GM21381 (cell line): ENCODE measurements around the gene SLC25A41.
A peak's percentile ranks its signal among the peaks of the same experiment; 100 is the strongest.

Experiments used
- ATAC-seq: cut with Tn5 transposase; IDR thresholded peaks from one replicate; pipeline ENCODE4 v1.9.1; 2021; ENCODE audit warnings: mild to moderate bottlenecking, moderate library complexity; ENCODE audit not compliant: unreplicated experiment

SLC25A41 gene

DNA sequence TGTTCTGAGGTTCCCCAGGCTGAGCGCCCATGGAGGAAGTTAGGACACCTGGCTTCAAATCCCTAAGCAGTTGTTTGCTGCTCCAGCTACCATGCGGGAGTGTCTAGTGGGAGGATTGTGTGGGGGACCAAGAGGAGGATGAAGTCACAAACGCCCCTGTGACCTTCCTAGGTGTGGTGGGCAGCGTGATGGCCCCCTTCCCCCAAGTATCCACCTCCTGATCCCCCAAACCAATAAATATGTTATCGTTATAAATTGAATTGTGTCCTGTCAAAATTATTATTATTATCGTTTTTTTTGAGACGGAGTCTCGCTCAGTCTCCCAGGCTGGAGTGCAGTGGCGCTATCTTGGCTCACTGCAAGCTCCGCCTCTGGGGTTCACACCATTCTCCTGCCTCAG lies at the start of gene SLC25A41:
TSS of gene SLC25A41 (minus strand) at position 101 of the 400 bp plus-strand sequence. CDS start at position 31, 70 bp downstream.
- no peak for ATAC-seq

DNA sequence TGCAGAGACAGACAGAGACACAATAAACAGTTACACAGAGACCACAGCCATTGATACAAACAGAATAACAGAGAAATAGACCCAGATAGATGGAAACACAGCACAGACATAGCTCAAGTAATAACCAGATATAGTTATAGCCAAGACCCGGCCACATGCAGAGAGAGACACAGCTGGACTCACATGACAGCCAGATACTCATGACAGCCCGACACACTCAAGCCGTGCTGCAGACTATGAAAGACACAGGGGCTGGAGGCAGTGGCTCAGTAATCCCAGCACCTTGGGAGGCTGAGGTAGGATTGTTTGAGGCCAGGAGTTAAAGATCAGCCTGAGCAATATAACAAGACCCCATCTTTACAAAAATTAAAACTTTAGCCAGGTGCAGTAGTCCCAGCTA lies 49.7 kb upstream of the SLC25A41 start:
- no peak for ATAC-seq

DNA sequence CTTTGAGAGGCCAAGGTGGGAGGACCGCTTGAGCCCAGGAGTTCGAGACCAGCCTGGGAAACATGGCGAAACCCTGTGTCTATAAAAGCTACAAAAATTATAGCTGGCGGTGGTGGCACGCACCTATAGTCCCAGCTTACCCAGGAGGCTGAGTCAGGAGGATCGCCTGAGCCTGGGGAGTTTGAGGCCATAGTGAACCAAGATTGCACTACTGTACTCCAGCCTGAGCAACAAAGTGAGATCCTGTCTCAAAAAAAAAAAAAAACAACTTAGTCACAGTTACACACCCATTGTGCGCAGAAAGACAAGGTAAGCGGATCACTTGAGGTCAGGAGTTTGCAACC lies 48.8 kb upstream of the SLC25A41 start:
- no peak for ATAC-seq

DNA sequence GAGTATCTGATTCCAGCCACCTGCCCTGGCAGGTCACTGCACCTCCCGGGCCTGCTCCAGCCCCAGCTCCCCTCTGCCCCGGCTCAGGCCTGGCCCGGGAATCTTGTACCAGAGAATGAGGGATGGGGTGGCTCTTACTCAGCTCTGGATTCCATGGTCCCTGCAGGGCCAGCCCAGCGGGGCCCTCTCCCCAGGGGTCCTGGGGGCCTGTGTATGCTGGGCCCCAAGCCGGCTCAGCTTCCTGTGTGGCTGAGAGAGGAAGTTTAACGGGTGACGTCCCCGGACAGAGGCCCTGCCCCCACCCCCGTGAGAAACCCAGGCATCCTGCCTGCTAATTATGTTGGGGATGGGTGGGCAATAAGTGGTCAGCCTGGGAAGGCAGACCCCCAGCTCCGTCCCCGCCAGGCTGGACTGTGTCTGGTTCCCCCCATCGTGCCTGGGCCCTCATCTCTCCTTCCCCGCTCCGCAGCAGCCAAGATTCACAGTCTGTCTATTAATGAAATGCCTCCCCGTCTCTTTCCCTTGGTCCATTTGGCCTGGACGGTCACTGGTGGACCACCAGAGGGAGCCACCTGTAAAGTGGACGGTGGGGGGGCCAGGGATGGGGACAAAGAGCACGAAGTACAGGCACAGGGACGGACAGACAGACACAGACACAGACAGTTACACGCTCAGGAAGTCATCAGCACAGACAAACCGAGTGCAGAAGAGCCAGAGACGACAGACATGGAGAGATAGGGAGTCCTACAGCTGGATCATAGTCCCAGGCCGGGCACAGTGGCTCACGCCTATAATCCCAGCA lies 48.2 kb upstream of the SLC25A41 start, which contains the start of gene DENND1C:
TSS of gene DENND1C (minus strand) at position 247 of the 802 bp plus-strand sequence. CDS start at position 155, 92 bp downstream.
- peak; percentile 65 for ATAC-seq

DNA sequence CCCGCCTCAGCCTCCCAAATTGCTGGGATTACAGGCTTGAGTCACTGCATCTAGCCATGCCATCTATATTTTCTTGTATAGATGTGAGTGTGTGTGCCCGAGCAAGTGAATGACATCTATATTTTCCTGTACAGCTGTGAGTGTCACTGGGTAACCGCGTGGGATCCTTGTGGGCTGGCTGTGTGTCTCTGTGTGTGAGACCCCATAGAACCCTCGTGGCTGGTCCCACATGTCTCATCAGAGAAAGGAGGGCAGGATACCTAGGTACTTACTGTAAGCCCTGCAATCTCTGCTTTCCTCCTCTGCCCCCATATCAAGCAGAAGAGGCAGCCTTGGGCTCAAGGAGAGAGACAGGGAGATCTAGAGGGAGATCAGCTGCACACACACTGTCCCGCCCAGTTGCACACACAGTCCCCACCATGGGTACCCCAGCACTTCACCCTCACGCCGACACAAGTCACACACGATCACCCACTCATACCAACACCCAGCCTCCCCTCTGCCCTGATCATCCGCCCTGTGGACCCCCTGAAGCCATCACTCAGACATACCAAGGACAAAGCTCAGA lies 47.4 kb upstream of the SLC25A41 start:
- ATAC-seq: peak; percentile 5

DNA sequence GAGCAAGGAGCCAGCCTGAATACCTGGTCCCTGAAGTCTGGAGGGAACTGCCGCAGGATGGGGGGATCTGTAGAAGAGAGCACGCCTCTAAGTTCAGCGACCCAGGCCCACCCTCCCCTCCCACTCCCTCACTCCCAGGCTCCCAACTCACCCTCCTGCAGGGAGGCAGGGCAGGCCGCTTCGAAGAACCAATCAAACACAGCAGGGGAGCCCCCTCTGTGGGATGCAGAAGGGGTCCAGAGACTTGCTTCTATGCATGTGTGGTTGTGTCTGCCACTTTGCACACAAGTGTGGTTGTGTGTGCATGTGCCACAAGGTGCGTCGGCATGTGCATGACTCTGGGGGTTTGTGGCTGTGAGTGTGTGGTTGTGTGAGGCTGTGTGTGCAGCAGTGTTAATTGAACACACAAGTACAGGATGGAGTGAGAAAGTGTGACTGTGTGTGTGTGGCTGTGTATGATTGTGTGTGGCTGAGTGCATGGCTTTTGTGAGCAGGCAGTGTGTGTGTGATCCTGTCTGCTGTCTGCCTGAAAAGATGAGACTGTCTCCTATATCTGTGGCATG lies 46.4 kb upstream of the SLC25A41 start:
- ATAC-seq: no peak

DNA sequence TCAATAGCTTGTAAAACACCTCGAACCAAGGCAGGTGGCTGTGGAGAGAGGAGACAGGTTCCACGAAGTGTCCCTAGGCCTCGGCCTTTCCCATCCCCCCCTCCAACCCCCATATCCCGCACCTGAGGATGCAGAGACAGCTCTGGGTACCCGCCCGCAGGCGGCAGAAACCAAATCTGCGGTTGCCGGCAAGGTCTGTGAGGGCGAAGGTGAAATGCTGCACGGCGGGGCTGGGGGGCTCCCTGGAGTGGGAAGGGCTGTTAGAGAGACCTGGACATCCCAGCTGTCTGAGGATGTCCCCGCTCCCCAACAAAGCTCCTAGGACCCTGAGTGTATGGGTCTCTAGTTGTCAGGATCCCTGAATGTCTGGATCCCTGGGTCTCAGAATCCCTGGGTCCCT lies 45.3 kb upstream of the SLC25A41 start:
- no peak for ATAC-seq

DNA sequence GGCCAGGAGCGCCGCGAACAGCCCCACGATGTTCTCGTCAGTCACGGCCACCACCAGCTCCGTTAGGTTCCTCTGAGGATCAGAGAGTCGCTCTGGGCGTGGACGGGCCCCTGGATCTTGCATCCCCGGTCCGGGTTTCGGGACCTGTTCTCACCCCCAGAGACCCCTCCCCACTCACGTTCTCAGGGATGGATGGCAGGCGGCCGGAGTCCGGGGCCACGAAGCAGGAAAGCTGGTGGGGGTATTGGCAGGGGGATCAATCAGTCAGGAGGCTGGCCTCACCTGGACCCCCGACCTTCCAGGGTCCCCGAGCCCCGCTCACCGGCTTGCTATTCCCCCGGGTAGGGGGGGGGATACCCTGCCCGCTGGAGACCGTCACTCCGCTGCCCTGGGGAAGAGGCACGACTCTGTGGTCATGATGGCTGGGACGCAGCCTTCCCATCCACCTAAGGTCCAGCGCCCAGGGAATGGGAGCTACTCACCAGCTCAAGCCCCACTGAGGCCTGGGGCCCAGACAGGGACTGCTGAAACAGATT lies 43.4 kb upstream of the SLC25A41 start:
- no peak for ATAC-seq

DNA sequence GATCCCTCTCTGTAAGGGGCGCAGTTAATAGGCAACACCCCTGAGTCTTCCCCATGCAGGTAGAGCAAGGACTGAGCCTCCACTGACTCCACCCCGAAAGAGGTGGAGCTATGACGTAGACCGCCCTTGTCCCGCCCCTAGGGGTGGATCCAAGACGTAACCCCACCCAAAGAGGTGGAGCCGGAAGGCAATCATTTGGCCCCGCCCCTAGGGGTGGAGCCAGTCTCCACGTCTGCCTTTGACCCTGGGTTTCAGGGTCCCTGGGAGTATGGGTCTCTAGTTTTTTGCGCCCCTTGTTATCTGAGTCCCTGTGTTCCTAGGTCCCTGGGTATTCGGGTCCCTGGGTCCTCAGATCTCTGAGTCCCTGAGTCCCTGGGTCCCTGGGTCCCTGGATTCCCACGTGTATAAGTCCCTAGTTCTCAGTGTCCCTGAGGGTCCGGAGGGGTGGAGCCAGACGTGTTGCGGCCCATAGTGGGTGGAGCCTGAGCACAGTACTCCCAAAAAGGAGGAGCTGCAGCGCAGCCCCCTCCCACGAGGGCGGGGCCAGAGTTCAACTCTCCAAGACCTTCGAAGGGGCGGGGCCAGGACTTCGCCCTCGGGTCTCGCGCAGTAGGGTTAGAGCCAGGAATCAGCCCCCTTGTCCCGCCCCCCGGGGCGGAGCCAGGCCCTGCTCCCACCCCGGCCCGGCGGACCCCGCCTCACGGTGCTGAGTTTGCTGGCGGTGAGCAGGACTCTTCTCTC lies 42.8 kb upstream of the SLC25A41 start:
- ATAC-seq: no peak

DNA sequence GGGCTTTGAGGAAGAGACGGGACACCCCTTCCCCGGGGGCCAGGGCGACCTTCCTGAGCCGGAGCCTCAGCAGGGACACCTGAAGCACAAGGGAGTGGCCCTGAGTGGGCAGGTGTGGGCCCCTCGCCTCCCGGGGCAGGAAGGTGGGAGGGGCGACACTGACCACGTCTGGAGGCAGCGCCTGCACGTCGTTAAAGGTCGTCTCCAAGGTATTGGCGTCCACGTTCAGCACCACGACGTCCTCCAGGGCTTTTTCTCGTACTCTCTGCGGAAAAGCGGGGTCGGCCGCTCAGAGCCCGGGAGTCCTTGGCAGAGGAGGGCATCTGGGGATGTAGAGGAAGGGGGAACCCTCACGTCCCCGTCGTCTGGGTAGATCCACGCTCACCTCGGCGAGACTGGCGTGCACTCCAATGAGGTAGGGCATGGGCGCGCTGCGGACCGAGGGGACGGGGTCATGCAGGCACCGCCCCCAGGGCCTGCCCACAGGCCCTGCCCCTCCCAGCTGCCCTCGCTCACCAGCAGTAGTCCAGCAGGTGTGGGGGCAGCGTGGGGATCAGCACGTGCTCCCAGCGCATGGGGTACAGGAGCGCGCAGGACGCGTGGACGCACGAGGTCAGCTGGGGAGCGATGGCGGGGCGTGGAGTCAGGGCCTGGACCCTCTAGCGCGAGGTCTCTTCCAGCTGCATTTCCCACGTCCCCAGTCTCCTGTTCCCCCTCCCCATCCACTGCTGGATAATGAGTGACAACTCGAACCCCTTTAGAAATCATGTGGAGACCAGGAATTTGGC lies 42.0 kb upstream of the SLC25A41 start:
- ATAC-seq: no peak

DNA sequence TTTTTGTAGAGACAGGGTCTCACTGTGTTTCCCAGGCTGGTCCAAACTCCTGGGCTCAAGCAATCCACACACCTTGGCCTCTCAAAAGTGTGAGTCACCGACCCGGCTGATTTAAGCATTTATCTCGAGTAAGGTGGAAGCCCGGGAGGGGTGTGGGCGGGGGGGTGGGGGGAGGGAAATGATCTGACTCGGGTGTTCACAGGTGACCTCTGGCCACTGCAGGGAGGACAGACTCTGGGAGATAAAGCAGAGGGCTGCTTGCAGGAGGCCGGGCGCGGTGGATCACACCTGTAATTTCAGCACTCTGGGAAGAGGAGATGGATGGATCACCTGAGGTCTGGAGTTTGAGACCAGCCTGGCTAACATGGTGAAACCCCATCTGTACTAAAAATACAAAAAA lies 40.1 kb upstream of the SLC25A41 start:
- no peak for ATAC-seq

DNA sequence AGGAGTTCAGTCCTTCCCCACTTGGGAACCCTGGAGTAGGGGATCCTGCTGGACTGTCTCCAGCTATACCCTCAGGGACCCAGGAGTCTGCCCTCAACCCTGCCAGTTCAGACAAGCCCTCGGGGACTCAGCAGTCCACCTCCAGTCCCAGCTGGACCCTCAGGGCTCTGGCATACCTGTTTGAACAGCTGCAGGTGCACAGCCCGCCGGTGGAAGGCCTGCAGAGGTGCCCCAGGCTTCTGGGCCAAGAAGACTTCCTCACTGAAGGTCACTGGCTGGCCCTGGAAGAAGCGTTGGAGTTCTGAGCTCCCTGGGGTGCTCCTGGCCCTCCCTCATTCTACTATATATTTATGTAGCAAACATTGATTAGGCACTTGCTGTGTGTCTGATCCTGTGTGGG lies 39.1 kb upstream of the SLC25A41 start:
- ATAC-seq: no peak

DNA sequence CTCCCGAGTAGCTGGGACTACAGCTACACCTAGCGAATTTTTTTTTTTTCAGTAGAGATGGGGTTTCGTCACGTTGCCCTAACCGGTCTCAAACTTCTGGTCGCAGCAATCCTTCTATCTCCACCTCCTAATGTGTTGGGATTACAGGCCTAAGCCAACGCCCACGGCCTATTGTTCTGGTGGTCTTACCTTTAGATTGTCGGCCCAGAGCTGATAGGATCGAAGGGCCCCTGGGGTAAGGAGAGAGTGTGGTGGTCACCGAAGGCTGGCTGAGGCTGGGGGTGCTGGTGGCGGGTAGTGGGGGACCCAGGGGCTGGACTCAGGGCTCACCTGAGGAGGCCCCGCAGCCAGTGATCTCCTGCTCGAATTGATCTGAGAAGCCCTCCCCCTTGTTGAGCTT lies 37.5 kb upstream of the SLC25A41 start:
- no peak for ATAC-seq

DNA sequence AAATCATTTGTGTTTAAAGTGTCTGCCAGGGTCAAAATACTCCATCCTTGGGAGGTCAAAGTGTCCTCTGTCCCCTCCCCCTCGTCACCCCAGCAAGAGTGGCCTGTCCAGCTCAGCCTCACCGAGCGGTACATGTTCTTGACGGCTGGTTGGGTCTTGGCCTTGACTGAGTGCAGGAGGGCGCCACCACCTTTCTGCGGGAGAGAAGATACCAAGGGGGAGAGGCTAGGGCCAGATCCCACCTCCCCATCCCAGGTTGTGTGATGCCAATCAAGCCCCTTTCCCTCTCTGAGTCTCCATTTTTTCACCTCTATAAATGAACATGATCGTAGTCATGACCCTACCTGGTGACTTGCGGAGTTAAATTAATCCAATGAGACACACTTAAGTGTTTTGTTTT lies 36.6 kb upstream of the SLC25A41 start:
- no peak for ATAC-seq

DNA sequence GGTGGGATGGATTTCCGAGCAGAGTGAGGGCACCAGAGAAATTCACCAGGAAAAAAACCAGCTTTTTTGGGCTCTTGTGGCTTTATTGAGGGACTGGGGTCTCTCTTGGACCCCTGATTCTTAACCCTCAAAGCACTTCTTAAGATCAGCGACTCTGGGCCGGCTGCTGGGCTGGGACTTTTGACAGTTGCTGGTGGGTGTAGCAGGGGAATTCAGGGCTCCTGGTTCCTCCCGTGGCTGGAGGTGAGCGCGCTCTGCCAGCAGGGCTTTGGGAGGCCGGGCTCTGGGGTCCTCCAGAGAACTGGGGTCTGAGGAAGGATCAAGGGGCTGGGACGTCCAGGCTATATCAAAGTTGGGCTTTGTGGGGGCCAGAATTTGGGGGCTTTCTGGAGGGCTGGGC lies 33.8 kb upstream of the SLC25A41 start:
- no peak for ATAC-seq

DNA sequence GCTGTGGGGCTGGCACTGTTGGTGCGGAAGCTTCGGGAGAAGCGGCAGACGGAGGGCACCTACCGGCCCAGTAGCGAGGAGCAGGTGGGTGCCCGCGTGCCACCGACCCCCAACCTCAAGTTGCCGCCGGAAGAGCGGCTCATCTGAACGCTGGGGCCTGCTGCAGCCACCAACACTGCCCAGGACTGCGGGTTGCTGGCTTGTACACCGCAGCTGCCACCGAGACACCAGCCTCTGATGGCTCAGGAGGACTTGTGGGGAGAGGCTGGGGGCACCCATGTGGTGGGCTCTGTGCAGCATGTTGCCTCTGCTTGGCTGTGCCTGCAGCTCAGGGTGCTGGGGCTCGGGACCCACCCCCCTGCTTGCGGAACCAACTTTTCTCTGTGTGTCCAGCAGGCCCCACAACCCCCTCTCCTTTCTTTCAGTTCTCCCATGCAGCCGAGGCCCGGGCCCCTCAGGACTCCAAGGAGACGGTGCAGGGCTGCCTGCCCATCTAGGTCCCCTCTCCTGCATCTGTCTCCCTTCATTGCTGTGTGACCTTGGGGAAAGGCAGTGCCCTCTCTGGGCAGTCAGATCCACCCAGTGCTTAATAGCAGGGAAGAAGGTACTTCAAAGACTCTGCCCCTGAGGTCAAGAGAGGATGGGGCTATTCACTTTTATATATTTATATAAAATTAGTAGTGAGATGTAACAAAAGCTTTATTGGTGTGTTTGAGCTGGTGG lies 33.1 kb upstream of the SLC25A41 start:
- ATAC-seq: no peak

DNA sequence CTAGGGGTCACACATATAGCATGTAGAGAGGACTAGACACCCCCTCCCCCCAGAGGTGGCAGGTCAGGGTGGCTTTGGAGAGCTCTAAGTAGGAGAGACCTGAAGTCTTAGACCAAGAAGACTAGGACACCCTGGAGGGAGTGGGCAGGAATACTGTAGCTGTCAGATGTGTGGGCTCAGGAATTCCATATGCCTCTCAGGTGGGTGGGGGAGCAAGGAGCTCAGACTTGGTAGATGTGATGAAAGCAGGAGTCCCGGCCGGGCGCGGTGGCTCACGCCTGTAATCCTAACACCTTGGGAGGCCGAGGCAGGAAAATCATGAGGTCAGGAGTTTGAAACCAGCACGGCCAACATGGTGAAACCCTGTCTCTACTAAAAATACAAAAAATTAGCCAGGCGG lies 32.1 kb upstream of the SLC25A41 start:
- ATAC-seq: no peak

DNA sequence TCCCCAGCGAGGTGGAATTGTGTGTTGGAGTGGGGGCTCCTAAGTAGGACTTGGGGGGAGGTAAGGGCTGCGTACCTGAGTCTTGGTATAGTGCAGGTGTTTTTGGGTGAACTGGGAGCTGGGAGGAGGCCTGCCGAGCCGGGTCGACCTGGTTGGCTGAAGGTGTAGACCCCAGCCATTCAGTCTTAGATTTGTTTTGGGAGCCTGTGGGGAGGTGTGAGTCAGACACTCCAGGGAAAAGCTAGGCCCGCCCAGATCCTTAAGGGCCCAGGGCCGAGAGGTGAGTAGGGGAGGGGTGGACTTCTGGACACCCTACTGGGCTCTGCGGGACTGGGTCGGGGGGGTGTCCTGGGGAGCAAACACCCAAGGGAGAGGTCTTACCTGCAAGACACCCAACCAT lies 31.4 kb upstream of the SLC25A41 start:
- ATAC-seq: no peak

DNA sequence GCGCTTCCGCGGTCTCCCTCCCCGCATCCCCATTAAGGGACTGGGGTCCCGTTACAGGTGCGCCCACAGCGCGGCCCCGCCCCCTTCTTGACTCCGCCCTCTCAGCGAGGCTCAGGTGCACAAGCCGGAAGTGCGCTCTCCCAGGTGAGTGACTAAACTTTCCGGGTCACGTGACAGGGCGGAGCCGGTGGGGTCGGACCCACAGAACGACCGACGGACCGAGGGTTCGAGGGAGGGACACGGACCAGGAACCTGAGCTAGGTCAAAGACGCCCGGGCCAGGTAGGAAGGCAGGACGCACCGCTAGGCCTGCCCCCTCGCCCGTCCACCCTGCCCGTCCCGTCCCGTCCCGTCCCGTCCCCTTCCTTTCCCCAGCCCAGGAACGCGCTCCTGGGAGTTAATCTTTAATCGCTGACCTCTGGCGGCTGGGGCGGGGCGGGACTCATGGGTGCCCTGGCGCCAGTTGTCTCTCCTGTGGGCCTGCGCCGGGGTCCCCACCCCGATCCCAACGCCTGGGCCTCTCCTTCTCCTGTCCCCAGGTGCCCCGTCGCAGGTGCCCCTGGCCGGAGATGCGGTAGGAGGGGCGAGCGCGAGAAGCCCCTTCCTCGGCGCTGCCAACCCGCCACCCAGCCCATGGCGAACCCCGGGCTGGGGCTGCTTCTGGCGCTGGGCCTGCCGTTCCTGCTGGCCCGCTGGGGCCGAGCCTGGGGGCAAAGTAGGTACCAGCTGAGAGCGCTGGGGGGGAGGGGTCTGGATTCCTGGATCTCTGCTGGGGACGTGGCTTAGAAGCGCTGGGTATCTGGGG lies 30.7 kb upstream of the SLC25A41 start, which contains the start of gene CRB3:
TSS of gene CRB3 (plus strand) at position 202 of the 804 bp plus-strand sequence. CDS start at position 633, 431 bp downstream.
- ATAC-seq: no peak
